GM12801 (cell line): ENCODE data around the gene TSEN15.

Experiments
- TF ChIP-seq, protein P1 (sequence below): IDR thresholded peaks from one replicate; pipeline ENCODE4 v1.5.1; 2011; ENCODE audit warnings: control low read depth; ENCODE audit not compliant: insufficient read length; ENCODE audit errors: extremely low read depth

The TSEN15 gene

DNA sequence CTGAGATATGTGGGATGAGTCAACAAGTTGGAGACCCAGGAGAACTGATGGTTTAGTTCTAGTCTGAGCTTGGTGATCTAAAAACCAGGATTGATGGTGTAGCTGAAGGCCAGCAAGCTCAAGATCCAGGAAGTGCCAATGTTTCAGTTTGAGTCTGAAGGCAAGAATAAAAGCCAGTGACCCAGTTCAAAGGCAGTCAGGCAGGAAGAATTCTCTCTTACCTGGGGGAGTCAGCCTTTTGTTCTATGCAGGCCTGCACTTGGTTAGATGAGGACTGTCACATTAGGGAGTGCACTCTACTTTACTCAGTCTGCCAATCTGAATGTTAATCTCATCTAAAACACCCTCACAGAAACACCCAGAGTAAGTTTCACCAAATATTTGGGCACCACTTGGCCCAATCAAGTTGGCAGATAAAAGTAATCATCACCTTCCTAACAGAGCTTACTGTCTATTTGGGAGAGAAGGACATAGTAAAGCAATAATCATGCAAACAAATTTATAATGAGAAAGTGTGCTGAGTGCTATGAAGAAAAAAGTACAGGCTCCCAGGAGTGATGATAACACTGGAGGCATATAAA lies 63.4 kb downstream of the TSEN15 start:
- TF ChIP-seq, protein P1, sequence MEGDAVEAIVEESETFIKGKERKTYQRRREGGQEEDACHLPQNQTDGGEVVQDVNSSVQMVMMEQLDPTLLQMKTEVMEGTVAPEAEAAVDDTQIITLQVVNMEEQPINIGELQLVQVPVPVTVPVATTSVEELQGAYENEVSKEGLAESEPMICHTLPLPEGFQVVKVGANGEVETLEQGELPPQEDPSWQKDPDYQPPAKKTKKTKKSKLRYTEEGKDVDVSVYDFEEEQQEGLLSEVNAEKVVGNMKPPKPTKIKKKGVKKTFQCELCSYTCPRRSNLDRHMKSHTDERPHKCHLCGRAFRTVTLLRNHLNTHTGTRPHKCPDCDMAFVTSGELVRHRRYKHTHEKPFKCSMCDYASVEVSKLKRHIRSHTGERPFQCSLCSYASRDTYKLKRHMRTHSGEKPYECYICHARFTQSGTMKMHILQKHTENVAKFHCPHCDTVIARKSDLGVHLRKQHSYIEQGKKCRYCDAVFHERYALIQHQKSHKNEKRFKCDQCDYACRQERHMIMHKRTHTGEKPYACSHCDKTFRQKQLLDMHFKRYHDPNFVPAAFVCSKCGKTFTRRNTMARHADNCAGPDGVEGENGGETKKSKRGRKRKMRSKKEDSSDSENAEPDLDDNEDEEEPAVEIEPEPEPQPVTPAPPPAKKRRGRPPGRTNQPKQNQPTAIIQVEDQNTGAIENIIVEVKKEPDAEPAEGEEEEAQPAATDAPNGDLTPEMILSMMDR, result no peak

DNA sequence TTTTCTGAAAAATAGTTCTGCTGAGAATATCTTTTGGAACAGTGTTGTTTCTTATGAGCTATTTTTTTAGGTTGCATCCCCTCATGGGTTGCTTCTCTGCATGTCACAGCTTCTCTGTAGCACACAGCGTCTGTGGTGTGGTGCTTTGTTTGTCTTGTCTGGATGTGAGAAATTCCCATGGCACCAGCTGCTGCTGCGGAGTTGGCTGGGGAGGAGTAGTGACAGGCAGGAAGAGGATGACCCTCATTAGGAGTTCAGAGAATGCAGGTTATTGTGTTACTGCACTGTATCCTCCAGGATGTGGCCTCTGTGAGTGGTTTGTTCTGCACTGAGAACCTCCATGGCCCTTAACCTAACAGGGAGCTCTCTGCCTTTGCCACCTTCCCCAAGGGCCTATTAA lies 64.8 kb downstream of the TSEN15 start:
- TF ChIP-seq, protein P1, result no peak

DNA sequence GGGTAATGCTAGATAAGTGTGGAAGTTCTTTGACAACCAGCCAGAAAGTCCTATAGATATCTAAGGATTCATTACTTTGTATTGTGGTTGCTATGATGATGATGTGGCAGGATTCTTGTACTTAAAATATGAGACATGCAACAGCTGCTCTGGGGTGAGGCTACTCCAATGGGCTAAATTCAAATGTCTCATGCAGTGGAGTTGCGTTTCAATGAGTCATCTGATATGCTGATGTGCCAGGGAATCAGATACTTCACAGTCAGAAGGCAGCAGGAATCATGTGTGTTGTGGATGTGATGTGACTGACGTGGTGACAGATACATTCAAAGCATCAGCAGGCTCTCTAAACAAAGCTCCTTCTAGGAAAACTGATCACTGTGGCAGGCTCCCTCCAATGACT lies 66.5 kb downstream of the TSEN15 start:
- TF ChIP-seq, protein P1, result no peak
